Spleen (tissue), 11 donors: ENCODE measurements around the gene CYP24A1. TPM values are rescaled to one million over a fixed set of nuclear protein-coding genes. Genes with fewer than 3 reads are reported as not detected.
"Not testable (repeated sequence)": the region's sequence is repeated elsewhere in the genome, so short reads cannot be mapped to it uniquely, and the experiment has no call there.

Experiments
- DNase-seq: peaks from one replicate; pipeline ENCODE4 v3.0.0-alpha.2; 2020
- H3K27ac ChIP-seq, 8 donors: fragments of 200-600 bp; sonication (generic) in 7 of 8; 1 replicate in 4 of 8; 2 replicates in 4 of 8; pipeline versions ENCODE4 v1.5.0 to v1.8.0; 2016 to 2021; ENCODE audit warnings: inconsistent platforms in 4 of 8, mild to moderate bottlenecking in 4 of 8, moderate library complexity in 1 of 8
- H3K27me3 ChIP-seq, 7 donors: fragments of 200-600 bp; sonication (generic) in 6 of 7; replicated peaks in 1 of 7; 1 replicate in 4 of 7; 2 replicates in 3 of 7; pipeline versions ENCODE4 v1.5.0 to v1.8.0; 2016 to 2021; ENCODE audit warnings: inconsistent platforms in 3 of 7, mild to moderate bottlenecking in 1 of 7
- H3K36me3 ChIP-seq, 6 donors: fragments of 200-600 bp; sonication (generic) in 5 of 6; 1 replicate in 4 of 6; 2 replicates in 2 of 6; pipeline versions ENCODE4 v1.5.0 to v1.8.0; 2016 to 2021; ENCODE audit warnings: inconsistent platforms in 2 of 6
- H3K4me1 ChIP-seq, 6 donors: fragments of 200-600 bp; sonication (generic) in 5 of 6; 1 replicate in 3 of 6; 2 replicates in 3 of 6; pipeline versions ENCODE4 v1.5.0 to v1.8.0; 2016 to 2021; ENCODE audit warnings: inconsistent platforms in 3 of 6
- H3K4me3 ChIP-seq, 8 donors: fragments of 200-600 bp; sonication (generic) in 7 of 8; 1 replicate in 4 of 8; 2 replicates in 4 of 8; pipeline versions ENCODE4 v1.5.0 to v1.8.0; 2016 to 2021; ENCODE audit warnings: inconsistent platforms in 4 of 8, mild to moderate bottlenecking in 4 of 8, moderate library complexity in 2 of 8
- H3K9me3 ChIP-seq, 8 donors: fragments of 200-600 bp; sonication (generic) in 7 of 8; 1 replicate in 4 of 8; 2 replicates in 4 of 8; pipeline versions ENCODE4 v1.5.0 to v1.8.0; 2016 to 2021; ENCODE audit warnings: inconsistent platforms in 4 of 8
- POLR2A ChIP-seq, 3 donors: fragments of 450-650 bp; IDR thresholded peaks; one replicate each; pipeline ENCODE4 v1.5.1; 2017; ENCODE audit warnings: antibody characterized with exemption in 3 of 3, mild to moderate bottlenecking in 1 of 3
- POLR2AphosphoS5 ChIP-seq, 3 donors: sonication (generic); formaldehyde crosslinking; IDR thresholded peaks; one replicate each; pipeline ENCODE4 v1.5.1; 2017; ENCODE audit warnings: antibody characterized with exemption in 3 of 3
- WGBS, 5 donors: extraction: QIAGEN DNeasy Blood & Tissue Kit in 3 of 5; methylation state at CpG; one replicate each; pipeline versions ENCODE4 v1.1.5 to v1.1.7; 2013 to 2018; 5-methylcytosine and 5-hydroxymethylcytosine counted together
- intact Hi-C: fragments of 100-400 bp; cut with DNase I; formaldehyde crosslinking; loops from one replicate; pipeline ENCODE4 v1.15.0; 2023; ENCODE audit warnings: low total_unique reads
- polyA plus RNA-seq, 3 donors: library from polyadenylated mRNA; stranded (reverse); fragments of 200-250 nt; gene quantifications; one replicate each; pipeline ENCODE4 v1.2.1, GENCODE V29; 2013
- total RNA-seq, 7 donors: library from RNA; depleted of rRNA in 3 of 7; stranded (reverse); fragments of >200 nt in 3 of 7; fragmentation: NEBNext Ultra II Directional in 4 of 7; extraction: Animal tissue kit (Norgen Biotek cat#: 25700) in 4 of 7; gene quantifications; one replicate each; pipeline versions ENCODE4 v1.1.0 to v1.2.1, GENCODE V29; 2016 to 2021
- TF ChIP-seq, protein P1 (sequence below), 11 experiments: fragments of 200-600 bp in 7 of 11; fragments of 450-650 bp in 4 of 11; sonication (generic) in 4 of 11; IDR thresholded peaks in 8 of 11; conservative IDR thresholded peaks in 3 of 11; 1 replicate in 7 of 11; 2 replicates in 4 of 11; pipeline versions ENCODE4 v1.4.0 to v1.8.0; 2016 to 2021; ENCODE audit warnings: antibody characterized with exemption in 11 of 11, inconsistent platforms in 4 of 11, mild to moderate bottlenecking in 1 of 11
- donor health status: healthy with polysubstance abuse.
- donor health status: DM: no; HTN: no; CAD: no; lungs with moderate emphysema.
- donor health status: DM: no; HTN: no; CAD: no.
- donor health status: Bipolar disorder and iron deficiency.
- donor health status: healthy.
- donor health status: DM: no; HTN: no; CAD: no.
- donor health status: DM: yes; HTN: yes; CAD: no.

CYP24A1 gene
- total and polyA plus RNA-seq, 10 donors, result not detected

DNA sequence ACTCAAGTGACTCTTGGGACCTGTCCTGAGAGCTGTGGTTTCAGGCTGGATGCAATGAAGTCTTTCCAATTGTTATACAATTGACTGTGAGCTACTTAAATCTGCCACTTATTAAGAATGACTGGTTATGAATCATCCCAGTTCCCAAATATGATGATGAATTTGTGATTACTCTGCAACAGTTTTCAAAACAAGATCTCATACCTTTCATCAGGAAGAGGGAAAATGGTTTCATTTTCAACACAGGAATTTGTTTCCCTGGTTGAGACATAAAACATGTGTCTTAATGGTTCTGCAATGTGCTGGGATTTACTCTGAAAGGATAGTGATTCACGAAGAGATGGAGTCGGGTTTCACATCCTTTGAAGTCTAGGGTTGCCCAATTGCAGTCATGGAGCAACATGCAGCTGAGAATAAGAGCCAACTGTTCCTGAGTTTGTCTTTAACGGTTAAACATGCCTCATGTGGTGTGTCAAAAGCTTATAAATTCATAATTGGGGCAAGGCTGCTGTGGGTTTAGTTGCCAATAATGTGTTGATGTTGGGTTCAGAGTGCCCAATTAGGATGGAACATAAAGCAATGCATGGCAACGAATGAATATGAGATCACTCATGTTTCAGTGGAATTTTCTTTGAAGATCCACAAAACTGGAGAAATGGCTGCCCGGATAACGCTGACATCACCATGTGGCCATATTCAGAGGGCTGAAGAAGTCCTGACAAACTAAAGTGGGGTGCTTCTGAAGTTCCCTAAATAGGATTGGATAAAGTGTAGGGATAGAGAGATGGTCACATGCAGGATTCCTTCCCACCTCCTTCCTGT lies 41.0 kb downstream of the CYP24A1 start:
- peaks cover 0 to 4% (median 0%) of the 10 kb centered on the region in 6 donors for H3K4me1 ChIP-seq
- no peaks in the 10 kb centered on the region for H3K36me3 ChIP-seq
- TF ChIP-seq POLR2A (IDR thresholded peaks at IDR 0.05), result no peak
- TF ChIP-seq POLR2AphosphoS5 (IDR thresholded peaks at IDR 0.05), result no peak
- TF ChIP-seq, protein P1, sequence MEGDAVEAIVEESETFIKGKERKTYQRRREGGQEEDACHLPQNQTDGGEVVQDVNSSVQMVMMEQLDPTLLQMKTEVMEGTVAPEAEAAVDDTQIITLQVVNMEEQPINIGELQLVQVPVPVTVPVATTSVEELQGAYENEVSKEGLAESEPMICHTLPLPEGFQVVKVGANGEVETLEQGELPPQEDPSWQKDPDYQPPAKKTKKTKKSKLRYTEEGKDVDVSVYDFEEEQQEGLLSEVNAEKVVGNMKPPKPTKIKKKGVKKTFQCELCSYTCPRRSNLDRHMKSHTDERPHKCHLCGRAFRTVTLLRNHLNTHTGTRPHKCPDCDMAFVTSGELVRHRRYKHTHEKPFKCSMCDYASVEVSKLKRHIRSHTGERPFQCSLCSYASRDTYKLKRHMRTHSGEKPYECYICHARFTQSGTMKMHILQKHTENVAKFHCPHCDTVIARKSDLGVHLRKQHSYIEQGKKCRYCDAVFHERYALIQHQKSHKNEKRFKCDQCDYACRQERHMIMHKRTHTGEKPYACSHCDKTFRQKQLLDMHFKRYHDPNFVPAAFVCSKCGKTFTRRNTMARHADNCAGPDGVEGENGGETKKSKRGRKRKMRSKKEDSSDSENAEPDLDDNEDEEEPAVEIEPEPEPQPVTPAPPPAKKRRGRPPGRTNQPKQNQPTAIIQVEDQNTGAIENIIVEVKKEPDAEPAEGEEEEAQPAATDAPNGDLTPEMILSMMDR (IDR thresholded peaks at IDR 0.05 in 8 of 11, conservative IDR thresholded peaks at IDR 0.05 in 3 of 11), result no peak
- 52 to 63% (median 58%) methylated on average over 6 of the region's 6 CpGs for WGBS, 5 donors
- no peak overlapping the region for H3K4me3 ChIP-seq
- intact Hi-C loops, result no loop called here
- DNase-seq, result no peak
- peaks cover 0 to 18% (median 5%) of the 10 kb centered on the region in 8 donors for H3K9me3 ChIP-seq
- no peak overlapping the region for H3K27ac ChIP-seq
- H3K27me3 ChIP-seq, result peaks cover 0 to 29% (median 0%) of the 10 kb centered on the region in 7 donors

DNA sequence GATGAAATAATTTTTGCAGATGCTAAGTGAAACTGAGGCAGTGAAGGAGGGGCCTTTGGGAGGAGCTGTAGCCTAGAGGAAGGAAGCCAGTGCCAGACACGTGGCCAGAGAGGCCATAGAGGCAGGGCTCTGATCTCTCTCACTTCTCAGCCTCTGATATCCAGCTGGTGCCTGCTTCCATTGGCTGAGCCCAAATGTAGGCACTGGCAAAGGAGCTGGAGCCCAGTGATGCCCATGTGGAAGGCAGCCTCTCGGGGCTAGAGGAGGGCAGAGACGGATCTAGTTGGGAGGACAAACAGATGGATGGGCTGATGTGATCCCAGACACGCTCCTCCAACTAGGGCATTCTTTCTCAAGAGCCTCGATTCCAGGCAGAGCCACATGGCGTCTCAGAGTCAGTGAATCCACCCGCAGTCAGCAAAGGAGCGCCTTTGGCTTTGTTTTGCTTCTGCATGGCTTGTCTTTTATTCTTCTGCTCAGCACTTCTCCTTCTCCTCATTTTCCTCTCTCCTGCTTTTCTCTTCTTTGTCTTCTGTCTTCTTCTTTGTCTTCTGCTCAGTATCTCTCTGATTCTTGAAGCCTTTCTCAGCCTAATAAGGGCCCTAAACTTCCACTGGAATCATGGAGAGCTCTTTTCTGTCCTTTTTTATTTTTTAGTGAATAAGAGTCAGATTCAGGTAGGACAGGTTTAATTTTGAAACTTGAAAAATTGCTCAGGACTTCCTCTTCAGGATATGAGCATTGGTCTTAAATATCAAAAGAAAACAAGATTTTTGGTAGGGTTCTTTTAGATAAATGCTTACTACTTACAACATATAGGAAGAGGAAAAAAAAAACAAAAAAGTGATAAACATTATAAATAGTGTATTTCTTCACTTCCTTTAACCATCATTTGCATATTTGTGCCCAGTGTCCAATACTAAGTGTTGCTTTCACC lies 41.8 kb downstream of the CYP24A1 start:
- H3K36me3 ChIP-seq, result no peaks in the 10 kb centered on the region
- WGBS, 5 donors, result 75 to 83% (median 79%) methylated on average over 8 of the region's 8 CpGs
- H3K4me3 ChIP-seq, result no peak overlapping the region
- no peak for DNase-seq
- H3K27me3 ChIP-seq, result peaks cover 0 to 22% (median 0%) of the 10 kb centered on the region in 7 donors
- H3K4me1 ChIP-seq, result peaks cover 0 to 4% (median 0%) of the 10 kb centered on the region in 6 donors
- no peak overlapping the region for H3K27ac ChIP-seq
- TF ChIP-seq, protein P1 (IDR thresholded peaks at IDR 0.05 in 8 of 11, conservative IDR thresholded peaks at IDR 0.05 in 3 of 11), result no peak
- TF ChIP-seq POLR2A (IDR thresholded peaks at IDR 0.05), result no peak
- no peak for TF ChIP-seq POLR2AphosphoS5 (IDR thresholded peaks at IDR 0.05)
- intact Hi-C loops, result no loop called here
- peaks cover 0 to 18% (median 5%) of the 10 kb centered on the region in 8 donors for H3K9me3 ChIP-seq

DNA sequence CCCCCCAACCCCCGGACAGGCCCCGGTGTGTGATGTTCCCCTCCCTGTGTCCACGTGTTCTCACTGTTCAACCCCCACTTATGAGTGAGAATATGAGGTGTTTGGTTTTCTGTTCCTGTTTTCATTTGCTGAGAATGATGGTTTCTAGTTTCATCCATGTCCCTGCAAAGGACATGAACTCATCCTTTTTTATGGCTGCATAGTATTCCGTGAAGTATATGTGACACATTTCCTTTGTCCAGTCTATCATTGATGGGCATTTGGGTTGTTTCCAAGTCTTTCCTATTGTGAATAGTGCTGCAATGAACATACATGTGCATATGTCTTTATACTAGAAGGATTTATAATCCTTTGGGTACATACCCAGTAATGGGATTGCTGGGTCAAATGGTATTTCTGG lies 42.7 kb downstream of the CYP24A1 start:
- Histone ChIP-seq H3K27me3 (peaks cover 0 to 15% (median 0%) of the 10 kb centered on the region in 7 donors), H3K9me3 (peaks cover 0 to 18% (median 5%) of the 10 kb centered on the region in 8 donors)
- DNase-seq, H3K4me1 ChIP-seq, H3K4me3 ChIP-seq, H3K27ac ChIP-seq, H3K36me3 ChIP-seq, intact Hi-C loops: not testable (repeated sequence)
- WGBS, 5 donors, result 65 to 98% (median 91%) methylated on average over 4 of the region's 4 CpGs

DNA sequence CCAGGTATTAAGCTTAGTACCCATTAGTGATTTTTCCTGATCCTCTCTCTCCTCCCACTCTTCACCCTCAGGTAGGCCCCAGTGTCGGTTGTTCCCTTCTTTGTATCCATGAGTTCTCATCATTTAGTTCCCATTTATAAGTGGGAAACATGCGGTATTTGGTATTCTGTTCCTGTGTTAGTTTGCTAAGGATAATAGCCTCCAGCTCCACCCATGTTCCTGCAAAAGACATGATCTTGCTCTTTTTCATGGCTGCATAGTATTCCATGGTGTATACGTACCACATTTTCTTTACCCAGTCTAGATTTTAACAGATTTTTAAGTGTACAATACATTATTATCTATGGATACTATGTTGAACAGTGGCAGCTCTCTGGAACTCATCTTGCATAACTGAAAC lies 44.4 kb downstream of the CYP24A1 start:
- DNase-seq, result no peak
- no peak overlapping the region for H3K4me3 ChIP-seq
- TF ChIP-seq, protein P1 (IDR thresholded peaks at IDR 0.05 in 8 of 11, conservative IDR thresholded peaks at IDR 0.05 in 3 of 11), result no peak
- TF ChIP-seq POLR2AphosphoS5 (IDR thresholded peaks at IDR 0.05), result no peak
- no peak for TF ChIP-seq POLR2A (IDR thresholded peaks at IDR 0.05)
- no peak overlapping the region for H3K27ac ChIP-seq
- H3K27me3 ChIP-seq, result peaks cover 0 to 4% (median 0%) of the 10 kb centered on the region in 7 donors
- intact Hi-C loops, result no loop called here
- H3K4me1 ChIP-seq, result peaks cover 0 to 4% (median 0%) of the 10 kb centered on the region in 6 donors
- no peaks in the 10 kb centered on the region for H3K36me3 ChIP-seq
- peaks cover 0 to 12% (median 5%) of the 10 kb centered on the region in 8 donors for H3K9me3 ChIP-seq
- 92 to 99% (median 96%) methylated on average over 3 of the region's 3 CpGs for WGBS, 5 donors
